Skin epidermis (tissue), 12 donors: ENCODE measurements around the gene ATP11B.

ENCODE experiments used
- H3K27ac ChIP-seq, 21 experiments: fragments of 200-600 bp; sonication (generic) in 11 of 21; one replicate each; pipeline ENCODE4 v1.5.0; 2020; ENCODE audit warnings: mild to moderate bottlenecking in 3 of 21, inconsistent platforms in 2 of 21, moderate library complexity in 2 of 21
- H3K4me3 ChIP-seq, 7 experiments: fragments of 200-600 bp; sonication (generic) in 2 of 7; one replicate each; pipeline ENCODE4 v1.5.0; 2020; ENCODE audit warnings: inconsistent platforms in 2 of 7, mild to moderate bottlenecking in 2 of 7, moderate library complexity in 1 of 7

Gene ATP11B

GRCh38 chr3:182970811-182971418 is 177.6 kb downstream of the ATP11B start:
- Histone ChIP-seq H3K27ac (no peak overlapping the region), H3K4me3 (no peak overlapping the region)
